ENCODE results near the gene ANKRD62.

ANKRD62 gene

GRCh38 chr18:12049978-12050811 lies 43.4 kb upstream of the ANKRD62 start:
- H3K4me3 ChIP-seq (ENCODE audit: insufficient read length, low read depth) = no peak overlapping the region
- no peak for DNase-seq (ENCODE audit: low read depth, low spot score)

GRCh38 chr18:12052866-12053265 lies 40.8 kb upstream of the ANKRD62 start:
- no peak for DNase-seq (ENCODE audit: low read depth, low spot score)
- no peaks in the 10 kb centered on the region for H3K36me3 ChIP-seq (ENCODE audit: insufficient read depth, insufficient read length, low read length)
- H3K4me3 ChIP-seq (ENCODE audit: insufficient read length, low read depth) = no peak overlapping the region
- TF ChIP-seq SUZ12 (IDR thresholded peaks at IDR 0.05; ENCODE audit: extremely low read depth, insufficient read depth, insufficient read length) (no peak), ZNF274 (IDR thresholded peaks at IDR 0.05; ENCODE audit: low read depth, low read length) (no peak), YY1 (IDR thresholded peaks at IDR 0.05; ENCODE audit: insufficient read depth, insufficient read length) (no peak)
- H3K9ac ChIP-seq (ENCODE audit: insufficient read length, low read depth) = no peak overlapping the region
- no peaks in the 10 kb centered on the region for H3K27me3 ChIP-seq (ENCODE audit: insufficient read depth, insufficient read length)
- peaks cover 9% of the 10 kb centered on the region; the same call in 1 of the 2 replicates for H3K9me3 ChIP-seq (ENCODE audit: insufficient read depth, low read length)
- no peaks in the 10 kb centered on the region for H3K4me1 ChIP-seq (ENCODE audit: insufficient read depth, insufficient read length)

More at GRCh38 chr18:12049978-12050811, 43.4 kb upstream of the ANKRD62 start:
- no peaks in the 10 kb centered on the region for H3K36me3 ChIP-seq (ENCODE audit: insufficient read depth, insufficient read length, low read length)
- peaks cover 31% of the 10 kb centered on the region; the same call in 1 of the 2 replicates for H3K9me3 ChIP-seq (ENCODE audit: insufficient read depth, low read length)
- no peak for TF ChIP-seq ZNF274 (IDR thresholded peaks at IDR 0.05; ENCODE audit: low read depth, low read length)
- TF ChIP-seq YY1 (IDR thresholded peaks at IDR 0.05; ENCODE audit: insufficient read depth, insufficient read length) = no peak
- TF ChIP-seq SUZ12 (IDR thresholded peaks at IDR 0.05; ENCODE audit: extremely low read depth, insufficient read depth, insufficient read length) = no peak
- no peak overlapping the region for H3K9ac ChIP-seq (ENCODE audit: insufficient read length, low read depth)
- H3K27me3 ChIP-seq (ENCODE audit: insufficient read depth, insufficient read length) = no peaks in the 10 kb centered on the region
- H3K4me1 ChIP-seq (ENCODE audit: insufficient read depth, insufficient read length) = no peaks in the 10 kb centered on the region

- no peak for TF ChIP-seq ZNF274 (IDR thresholded peaks at IDR 0.05; ENCODE audit: low read depth, low read length)
- TF ChIP-seq SUZ12 (IDR thresholded peaks at IDR 0.05; ENCODE audit: extremely low read depth, insufficient read depth, insufficient read length) = no peak
- TF ChIP-seq YY1 (IDR thresholded peaks at IDR 0.05; ENCODE audit: insufficient read depth, insufficient read length) = no peak
- Histone ChIP-seq H3K9me3 (ENCODE audit: insufficient read depth, low read length) (peaks cover 5% of the 10 kb centered on the region; the same call in 1 of the 2 replicates), H3K27me3 (ENCODE audit: insufficient read depth, insufficient read length) (no peaks in the 10 kb centered on the region), H3K36me3 (ENCODE audit: insufficient read depth, insufficient read length, low read length) (no peaks in the 10 kb centered on the region), H3K4me1 (ENCODE audit: insufficient read depth, insufficient read length) (no peaks in the 10 kb centered on the region), H3K4me3 (ENCODE audit: insufficient read length, low read depth) (no peak overlapping the region), H3K9ac (ENCODE audit: insufficient read length, low read depth) (no peak overlapping the region)
- DNase-seq (ENCODE audit: low read depth, low spot score) = no peak
Measured at GRCh38 chr18:12053289-12053688, 40.4 kb upstream of the ANKRD62 start.

GRCh38 chr18:12056034-12056883 lies 37.4 kb upstream of the ANKRD62 start:
- no peak overlapping the region for H3K4me3 ChIP-seq (ENCODE audit: insufficient read length, low read depth)
- no peaks in the 10 kb centered on the region for H3K27me3 ChIP-seq (ENCODE audit: insufficient read depth, insufficient read length)
- no peaks in the 10 kb centered on the region for H3K36me3 ChIP-seq (ENCODE audit: insufficient read depth, insufficient read length, low read length)
- H3K9ac ChIP-seq (ENCODE audit: insufficient read length, low read depth) = no peak overlapping the region
- peaks cover 17% of the 10 kb centered on the region; the same call in 1 of the 2 replicates for H3K9me3 ChIP-seq (ENCODE audit: insufficient read depth, low read length)
- no peaks in the 10 kb centered on the region for H3K4me1 ChIP-seq (ENCODE audit: insufficient read depth, insufficient read length)
- no peak for DNase-seq (ENCODE audit: low read depth, low spot score)
- TF ChIP-seq ZNF274 (IDR thresholded peaks at IDR 0.05; ENCODE audit: low read depth, low read length) = no peak
- TF ChIP-seq SUZ12 (IDR thresholded peaks at IDR 0.05; ENCODE audit: extremely low read depth, insufficient read depth, insufficient read length) = no peak
- TF ChIP-seq YY1 (IDR thresholded peaks at IDR 0.05; ENCODE audit: insufficient read depth, insufficient read length) = no peak

GRCh38 chr18:12056884-12057402 lies 36.7 kb upstream of the ANKRD62 start:
- Histone ChIP-seq H3K4me1 (ENCODE audit: insufficient read depth, insufficient read length) (no peaks in the 10 kb centered on the region), H3K27me3 (ENCODE audit: insufficient read depth, insufficient read length) (no peaks in the 10 kb centered on the region), H3K4me3 (ENCODE audit: insufficient read length, low read depth) (no peak overlapping the region), H3K9me3 (ENCODE audit: insufficient read depth, low read length) (peaks cover 24% of the 10 kb centered on the region; the same call in 1 of the 2 replicates), H3K9ac (ENCODE audit: insufficient read length, low read depth) (no peak overlapping the region), H3K36me3 (ENCODE audit: insufficient read depth, insufficient read length, low read length) (no peaks in the 10 kb centered on the region)
- no peak for DNase-seq (ENCODE audit: low read depth, low spot score)
- TF ChIP-seq SUZ12 (IDR thresholded peaks at IDR 0.05; ENCODE audit: extremely low read depth, insufficient read depth, insufficient read length) (no peak), YY1 (IDR thresholded peaks at IDR 0.05; ENCODE audit: insufficient read depth, insufficient read length) (no peak), ZNF274 (IDR thresholded peaks at IDR 0.05; ENCODE audit: low read depth, low read length) (no peak)

- DNase-seq (ENCODE audit: low read depth, low spot score) = no peak
- H3K27me3 ChIP-seq (ENCODE audit: insufficient read depth, insufficient read length) = no peaks in the 10 kb centered on the region
- TF ChIP-seq ZNF274 (IDR thresholded peaks at IDR 0.05; ENCODE audit: low read depth, low read length) (no peak), SUZ12 (IDR thresholded peaks at IDR 0.05; ENCODE audit: extremely low read depth, insufficient read depth, insufficient read length) (no peak), YY1 (IDR thresholded peaks at IDR 0.05; ENCODE audit: insufficient read depth, insufficient read length) (no peak)
Measured at GRCh38 chr18:12057419-12058039, 36.1 kb upstream of the ANKRD62 start.

More at GRCh38 chr18:12057419-12058039, 36.1 kb upstream of the ANKRD62 start:
- no peak overlapping the region for H3K4me3 ChIP-seq (ENCODE audit: insufficient read length, low read depth)
- no peak overlapping the region for H3K9ac ChIP-seq (ENCODE audit: insufficient read length, low read depth)
- no peaks in the 10 kb centered on the region for H3K36me3 ChIP-seq (ENCODE audit: insufficient read depth, insufficient read length, low read length)
- H3K4me1 ChIP-seq (ENCODE audit: insufficient read depth, insufficient read length) = no peaks in the 10 kb centered on the region
- H3K9me3 ChIP-seq (ENCODE audit: insufficient read depth, low read length) = peaks cover 30% of the 10 kb centered on the region; the same call in 1 of the 2 replicates
